GM20431 (cell line): Measurements from ENCODE around the gene SFN.
"Not testable (repeated sequence)": the region's sequence is repeated elsewhere in the genome, so short reads cannot be mapped to it uniquely, and the experiment has no call there.

Experiments
- in situ Hi-C: fragments of 300-500 bp; cut with MseI, MboI; formaldehyde crosslinking; loops from one replicate; pipeline ENCODE4 v1.15.0; 2020; ENCODE audit warnings: low sequenced_read_pairs; ENCODE audit not compliant: unreplicated experiment

SFN gene

DNA sequence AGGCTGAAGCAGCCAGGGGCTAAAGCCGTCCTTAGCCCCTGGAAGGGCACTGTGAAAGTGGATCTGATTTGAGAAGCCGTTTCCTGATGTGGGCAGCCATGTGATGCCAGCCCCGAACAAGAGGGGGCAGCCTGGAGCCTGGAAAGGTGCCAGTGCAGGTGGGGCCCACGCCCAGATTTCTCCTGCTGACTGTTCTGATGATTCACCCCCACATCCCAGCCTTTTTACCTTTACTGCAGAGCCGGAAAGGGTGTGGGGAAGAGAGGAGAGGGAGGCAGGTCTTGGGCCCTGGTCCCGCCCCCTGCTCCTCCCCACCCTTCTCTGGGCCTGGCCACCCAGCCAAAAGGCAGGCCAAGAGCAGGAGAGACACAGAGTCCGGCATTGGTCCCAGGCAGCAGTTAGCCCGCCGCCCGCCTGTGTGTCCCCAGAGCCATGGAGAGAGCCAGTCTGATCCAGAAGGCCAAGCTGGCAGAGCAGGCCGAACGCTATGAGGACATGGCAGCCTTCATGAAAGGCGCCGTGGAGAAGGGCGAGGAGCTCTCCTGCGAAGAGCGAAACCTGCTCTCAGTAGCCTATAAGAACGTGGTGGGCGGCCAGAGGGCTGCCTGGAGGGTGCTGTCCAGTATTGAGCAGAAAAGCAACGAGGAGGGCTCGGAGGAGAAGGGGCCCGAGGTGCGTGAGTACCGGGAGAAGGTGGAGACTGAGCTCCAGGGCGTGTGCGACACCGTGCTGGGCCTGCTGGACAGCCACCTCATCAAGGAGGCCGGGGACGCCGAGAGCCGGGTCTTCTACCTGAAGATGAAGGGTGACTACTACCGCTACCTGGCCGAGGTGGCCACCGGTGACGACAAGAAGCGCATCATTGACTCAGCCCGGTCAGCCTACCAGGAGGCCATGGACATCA is at the start of gene SFN:
Gene SFN (plus strand): TSS at position 369 of the 904 bp plus-strand sequence. CDS start 64 bp downstream, at position 433.
- in situ Hi-C loops, result no loop called here

DNA sequence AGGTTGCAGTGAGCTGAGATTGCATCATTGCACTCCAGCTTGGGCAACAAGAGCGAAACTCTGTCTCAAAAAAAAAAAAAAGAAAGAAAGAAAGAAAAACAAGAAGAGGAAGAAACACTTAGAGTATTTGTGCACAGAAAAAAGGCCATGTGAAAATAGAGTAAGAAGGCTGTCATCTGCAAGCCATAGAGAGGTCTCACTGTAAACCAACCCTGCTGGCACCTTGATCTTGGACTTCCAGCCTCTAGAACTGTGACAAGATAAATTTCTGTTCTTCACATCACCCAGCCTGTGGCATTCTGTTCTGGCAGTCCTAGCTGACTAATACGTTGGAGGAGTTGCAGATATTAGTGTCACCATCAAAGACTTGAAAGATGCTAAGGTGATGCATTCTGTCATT is 48.6 kb upstream of the SFN start:
- in situ Hi-C loops, result no loop called here

DNA sequence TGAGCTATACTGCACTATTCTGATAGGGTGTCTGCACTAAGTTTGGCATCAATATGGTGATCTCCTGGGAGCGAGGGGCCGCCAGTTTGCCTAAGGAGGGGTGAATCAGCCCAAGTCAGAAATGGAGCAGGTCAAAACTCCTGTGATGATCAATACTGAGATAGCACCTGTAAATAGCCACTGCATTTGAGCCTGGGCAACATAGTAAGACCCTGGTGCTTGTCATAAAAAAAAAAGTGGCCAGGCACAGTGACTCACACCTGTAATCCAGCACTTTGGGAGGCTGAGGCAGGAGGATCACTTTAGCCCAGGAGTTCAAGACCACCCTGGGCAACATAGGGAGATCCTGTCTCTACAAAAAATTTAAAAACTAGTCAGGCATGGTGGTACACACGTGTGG is 48.1 kb upstream of the SFN start:
- in situ Hi-C loops, result no loop called here

GRCh38 chr1:26820784-26821269 is 42.1 kb upstream of the SFN start:
- in situ Hi-C loops, result no loop called here

GRCh38 chr1:26822737-26823395 is 40.1 kb upstream of the SFN start:
- in situ Hi-C loops, result no loop called here

GRCh38 chr1:26824731-26825130 is 38.2 kb upstream of the SFN start:
- in situ Hi-C loops, result no loop called here

GRCh38 chr1:26826261-26827105 is 36.5 kb upstream of the SFN start, which contains the start of gene ZDHHC18:
Gene ZDHHC18 (plus strand): TSS chr1:26826688. CDS start chr1:26826805, 117 bp downstream.
- in situ Hi-C loops, result no loop called here

DNA sequence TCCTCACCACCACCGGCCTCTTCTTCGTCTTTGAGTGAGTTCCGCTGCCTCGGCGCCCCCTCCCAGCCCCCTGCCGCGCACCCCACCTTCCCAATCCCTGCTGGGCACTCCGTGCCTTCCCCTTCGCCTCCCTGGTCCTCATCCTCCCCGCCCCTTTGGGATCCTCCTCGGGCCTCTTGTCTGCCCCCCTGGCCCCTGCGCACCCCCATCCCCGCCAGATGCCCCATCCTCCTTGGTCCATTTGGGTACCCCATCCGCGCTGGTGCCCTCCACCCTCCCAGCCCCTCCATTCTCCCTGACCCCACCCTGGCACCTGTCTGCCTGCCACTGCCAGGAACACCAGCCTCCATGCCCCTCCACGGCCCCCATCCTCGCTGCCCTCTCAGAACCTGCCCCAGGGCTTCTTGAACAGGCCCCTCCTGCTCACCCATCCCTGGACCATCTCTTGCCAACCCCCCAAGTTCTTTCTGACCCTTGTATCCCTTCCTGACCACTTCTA is 35.8 kb upstream of the SFN start:
- in situ Hi-C loops, result no loop called here

GRCh38 chr1:26827663-26828062 is 35.3 kb upstream of the SFN start:
- in situ Hi-C loops, result no loop called here

- in situ Hi-C loops, result no loop called here
These were observed 34.4 kb upstream of the SFN start for GRCh38 chr1:26828411-26828991.

DNA sequence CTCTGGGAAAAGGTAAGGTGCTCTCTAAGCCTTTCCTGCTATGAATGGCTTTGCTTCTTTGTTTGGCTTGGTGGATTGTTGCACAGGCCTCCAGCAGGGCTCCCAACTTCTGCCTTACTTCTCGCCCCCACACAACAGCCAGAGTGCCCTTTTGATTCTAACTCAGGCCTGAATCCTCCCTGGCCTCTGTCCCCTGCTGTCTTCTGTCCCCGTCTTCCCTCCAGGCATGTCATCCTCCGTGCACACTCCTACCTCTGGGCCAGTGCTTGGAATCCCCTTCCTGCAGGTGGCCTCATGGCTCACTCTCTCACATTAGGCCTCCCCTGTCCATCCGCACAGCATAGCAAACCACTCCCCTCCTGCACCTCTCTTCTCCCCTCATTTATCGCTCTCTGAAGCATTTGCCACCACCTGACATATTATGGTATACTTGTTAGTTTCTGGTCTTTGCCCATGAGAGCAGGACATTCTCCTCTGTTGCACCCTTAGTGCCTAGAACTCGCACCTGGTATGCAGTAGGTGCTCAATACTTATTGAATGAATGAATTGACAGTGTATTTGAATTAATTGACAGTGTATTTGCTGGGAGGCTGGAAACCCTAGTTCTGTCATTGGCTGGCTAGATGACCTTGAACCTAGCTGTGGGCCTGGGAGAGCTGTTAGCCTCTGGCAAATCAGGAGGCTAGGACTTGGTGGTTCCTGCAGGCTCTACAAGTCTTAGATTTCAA is 33.6 kb upstream of the SFN start:
- in situ Hi-C loops, result no loop called here

- in situ Hi-C loops, result no loop called here
These were observed 31.9 kb upstream of the SFN start for GRCh38 chr1:26831059-26831458.

- in situ Hi-C loops, result no loop called here
These were observed 31.3 kb upstream of the SFN start for GRCh38 chr1:26831546-26832248.

DNA sequence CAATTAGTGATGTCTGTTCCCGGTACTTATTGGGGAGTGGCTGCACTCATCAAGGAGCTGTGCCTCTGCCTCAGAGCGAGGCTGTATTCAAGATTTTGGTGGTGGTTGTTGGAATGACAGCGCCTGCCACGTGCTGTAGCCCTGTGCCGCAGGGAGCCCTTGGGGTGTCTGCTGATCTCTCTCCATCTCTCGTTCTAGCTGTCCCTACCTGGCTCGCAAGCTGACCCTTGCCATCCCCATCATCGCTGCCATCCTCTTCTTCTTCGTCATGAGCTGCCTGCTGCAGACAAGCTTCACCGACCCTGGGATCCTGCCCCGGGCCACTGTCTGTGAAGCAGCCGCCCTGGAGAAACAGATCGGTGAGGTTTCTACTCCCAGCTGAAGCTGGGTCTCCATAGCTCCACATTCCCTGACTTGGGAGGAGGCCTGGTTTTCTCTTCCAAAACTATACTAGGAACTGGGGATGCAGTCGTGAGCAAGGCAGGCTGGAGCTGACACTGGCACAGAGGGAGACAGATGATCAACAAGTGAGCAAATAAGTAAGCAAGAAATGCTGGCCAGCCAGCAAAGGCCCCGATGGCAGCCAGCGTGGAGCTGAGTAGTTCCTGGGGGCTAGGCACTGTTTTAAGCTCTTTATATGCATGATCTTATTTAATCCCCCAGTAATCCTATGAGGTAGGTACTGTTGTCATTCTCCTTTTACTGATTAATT is 30.5 kb upstream of the SFN start:
- in situ Hi-C loops, result no loop called here

DNA sequence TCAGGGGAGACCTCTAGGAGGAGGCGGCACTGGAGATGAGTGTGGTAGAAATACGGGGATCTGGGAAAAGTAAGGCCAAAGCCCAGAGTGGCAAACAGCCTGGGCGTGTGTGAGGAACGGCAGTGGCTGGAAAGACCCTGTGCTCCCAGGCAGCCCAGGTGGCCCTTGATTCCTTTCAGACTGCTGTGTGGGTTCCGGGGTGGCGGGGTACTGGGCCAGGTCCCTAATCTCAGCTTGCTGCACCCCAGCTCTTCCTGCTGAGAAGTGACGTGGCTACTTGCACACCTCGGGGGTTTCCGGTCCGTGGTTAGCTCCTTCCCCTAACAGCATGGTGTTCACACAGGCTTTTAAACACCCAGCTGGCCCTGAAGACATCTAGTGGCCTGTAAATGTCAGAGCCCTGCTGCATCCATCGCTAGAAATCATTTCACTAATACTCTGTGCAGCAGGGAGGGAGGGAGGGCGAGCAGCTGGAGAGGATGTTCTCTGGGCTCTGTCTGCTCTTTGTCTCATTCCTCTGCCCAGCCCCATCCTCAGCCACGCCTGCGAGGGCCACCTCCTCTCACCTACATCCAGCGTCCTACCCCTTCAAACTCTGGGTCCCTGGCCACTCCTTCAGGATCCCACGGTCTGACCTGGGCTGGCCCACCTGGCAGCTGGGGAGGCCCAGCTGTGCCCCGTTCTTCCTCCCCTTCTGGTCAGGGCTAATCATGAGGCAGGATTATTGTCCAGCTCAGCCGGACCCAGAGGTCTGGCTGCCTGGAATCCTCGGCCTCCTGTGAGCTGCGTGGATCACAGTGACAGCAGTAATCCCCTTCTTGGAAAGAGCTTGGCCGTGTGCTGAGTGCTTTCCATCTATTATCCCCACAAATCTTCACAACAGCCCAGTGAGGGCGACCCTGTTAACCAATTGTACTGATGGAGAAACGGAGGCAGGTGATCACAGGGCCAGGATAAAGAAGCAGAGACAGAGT is 29.2 kb upstream of the SFN start:
- in situ Hi-C loops, result no loop called here

DNA sequence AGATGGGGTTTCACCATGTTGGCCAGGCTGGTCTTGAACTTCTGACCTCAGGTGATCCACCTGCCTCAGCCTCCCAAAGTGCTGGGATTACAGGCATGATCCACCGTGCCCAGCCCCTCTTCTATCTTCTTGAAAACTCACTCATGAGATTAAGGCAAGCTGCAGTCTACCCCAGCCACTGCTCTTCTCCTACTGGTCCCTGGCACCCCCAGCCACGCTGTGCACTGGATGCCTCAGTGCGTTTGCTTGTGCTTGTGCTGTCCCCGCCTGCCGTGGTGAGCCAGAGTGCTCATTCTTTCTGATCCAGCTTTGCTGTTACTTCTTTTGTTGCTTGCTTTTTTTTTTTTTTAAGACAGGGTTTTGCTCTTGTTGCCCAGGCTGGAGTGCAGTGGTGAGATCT is 25.3 kb upstream of the SFN start:
- in situ Hi-C loops, result not testable (repeated sequence)
